K562 (cell line): ENCODE data around the gene SELENOI. TPM values are rescaled to one million over a fixed set of nuclear protein-coding genes. Genes with fewer than 3 reads are reported as not detected.

ENCODE experiments used
- BRD9 ChIP-seq: fragments of 450-650 bp; IDR thresholded peaks from 2 replicates; pipeline ENCODE4 v1.6.1; 2018; ENCODE audit warnings: low read depth; ENCODE audit not compliant: partially characterized antibody
- ESRRA ChIP-seq: fragments of 450-650 bp; IDR thresholded peaks from 2 replicates; pipeline ENCODE4 v1.6.1; 2014; ENCODE audit warnings: low read depth, mild to moderate bottlenecking, moderate library complexity, borderline replicate concordance
- ETV6 ChIP-seq, 3 experiments: fragments of 150-350 bp in 1 of 3; sonication (generic) in 1 of 3; formaldehyde crosslinking in 1 of 3; IDR thresholded peaks; 2 replicates each; pipeline versions ENCODE4 v1.6.1 to v1.8.0; 2014 to 2022; ENCODE audit warnings: borderline replicate concordance in 2 of 3, low read depth in 2 of 3, antibody characterized with exemption in 1 of 3, low read length in 1 of 3, mild to moderate bottlenecking in 1 of 3, missing genetic modification reagents in 1 of 3
- FOXK2 ChIP-seq, 2 experiments: fragments of 450-650 bp; IDR thresholded peaks in 1 of 2; conservative IDR thresholded peaks in 1 of 2; 2 replicates each; pipeline ENCODE4 v1.6.1; 2016; ENCODE audit warnings: low read depth in 2 of 2, mild to moderate bottlenecking in 1 of 2
- FOXP4 ChIP-seq: sonication (generic); formaldehyde crosslinking; IDR thresholded peaks from 2 replicates; pipeline ENCODE4 v1.8.0; 2022; ENCODE audit warnings: mild to moderate bottlenecking, missing genetic modification reagents, borderline replicate concordance
- GABPA ChIP-seq: fragments of 200-800 bp; sonication (Bioruptor generic); conservative IDR thresholded peaks from 2 replicates; pipeline ENCODE4 v1.6.1; 2016; ENCODE audit warnings: low read depth, missing genetic modification characterization, missing compliant biosample characterization
- HNRNPLL ChIP-seq: fragments of 200-400 bp; formaldehyde crosslinking; IDR thresholded peaks from 2 replicates; pipeline ENCODE4 v1.6.1; 2017; ENCODE audit warnings: low read length, low read depth, mild to moderate bottlenecking; ENCODE audit not compliant: poor library complexity, severe bottlenecking
- KDM1A ChIP-seq, 2 experiments: fragments of 450-650 bp; IDR thresholded peaks; 2 replicates each; pipeline ENCODE4 v1.6.1; 2016; ENCODE audit warnings: mild to moderate bottlenecking in 2 of 2
- NFE2L1 ChIP-seq: fragments of 450-650 bp; IDR thresholded peaks from 2 replicates; pipeline ENCODE4 v1.6.1; 2016; ENCODE audit warnings: missing genetic modification characterization, low read depth, mild to moderate bottlenecking, missing compliant biosample characterization, moderate library complexity, borderline replicate concordance
- NFRKB ChIP-seq: fragments of 450-650 bp; IDR thresholded peaks from 2 replicates; pipeline ENCODE4 v1.6.1; 2016; ENCODE audit warnings: low read depth
- PRDM10 ChIP-seq: fragments of 450-650 bp; IDR thresholded peaks from 2 replicates; pipeline ENCODE4 v1.6.1; 2018; ENCODE audit not compliant: partially characterized antibody
- SMAD1 ChIP-seq: fragments of 150-350 bp; IDR thresholded peaks from 2 replicates; pipeline ENCODE4 v1.6.1; 2014; ENCODE audit warnings: low read length, low read depth; ENCODE audit not compliant: partially characterized antibody
- TAL1 ChIP-seq: fragments of 450-650 bp; IDR thresholded peaks from 2 replicates; pipeline ENCODE4 v1.6.1; 2016; ENCODE audit warnings: mild to moderate bottlenecking
- ZNF224 ChIP-seq: sonication (generic); formaldehyde crosslinking; IDR thresholded peaks from 2 replicates; pipeline ENCODE4 v1.8.0; 2022; ENCODE audit warnings: mild to moderate bottlenecking, missing genetic modification reagents
- polyA plus RNA-seq, 8 experiments: library from polyadenylated mRNA; depleted of rRNA in 4 of 8; stranded (reverse) in 5 of 8; unstranded in 3 of 8; fragments of >200 nt; fragmentation: Nextera tagmentation in 2 of 8; fragmentation: Illumina TruSeq in 1 of 8; extraction: Ambion mirVana in 2 of 8; extraction: Trizol in 1 of 8; gene quantifications; 2 replicates each; pipeline versions ENCODE4 v1.2.1 to v1.2.3, GENCODE V29; 2011 to 2014; ENCODE audit warnings: inconsistent platforms in 1 of 8, missing spikeins in 1 of 8
- total RNA-seq, 7 experiments: library from RNA; depleted of rRNA in 6 of 7; stranded (reverse); fragments of >200 nt in 6 of 7; fragmentation: Illumina TruSeq in 2 of 7; extraction: Trizol in 2 of 7; gene quantifications; 2 replicates each; pipeline versions ENCODE4 v1.2.1 to v1.2.3, GENCODE V29; 2011 to 2021; ENCODE audit warnings: low replicate concordance in 1 of 7
- TF ChIP-seq, protein P1 (sequence below): sonication (generic); formaldehyde crosslinking; IDR thresholded peaks from 2 replicates; pipeline ENCODE4 v1.8.0; 2023; ENCODE audit warnings: mild to moderate bottlenecking, missing genetic modification reagents
- TF ChIP-seq, protein P2 (sequence below): sonication (generic); formaldehyde crosslinking; IDR thresholded peaks from 2 replicates; pipeline ENCODE4 v1.8.1; 2022; ENCODE audit warnings: missing genetic modification reagents

SELENOI gene
- total and polyA plus RNA-seq, 9 of the 15 experiments (the other 6 are each of a cell fraction or from before 2014, with no cell fraction given), result 9.6 to 46.9 (median 24.4) TPM

- TF ChIP-seq GABPA (no peak), PRDM10 (peak; percentile 58), TAL1 (no peak; the same call in 1 of the 2 replicates), HNRNPLL (no peak), NFRKB (peak; percentile 25; the same call in 1 of the 2 replicates), ETV6 (IDR thresholded peaks at IDR 0.05; ENCODE audit: borderline replicate concordance in 1 of 2, low read depth in 2 of 2, low read length in 1 of 2) (no peak), ETV6 (CRISPR knock-in tag; IDR thresholded peaks at IDR 0.05; ENCODE audit: borderline replicate concordance) (no peak), ESRRA (no peak), FOXP4 (no peak), FOXK2 (conservative IDR thresholded peaks at IDR 0.05 in 1 of 2, IDR thresholded peaks at IDR 0.05 in 1 of 2; ENCODE audit: low read depth in 2 of 2) (peak; percentile 86 to 90), SMAD1 (no peak), NFE2L1 (tag) (no peak), BRD9 (peak; percentile 73), ZNF224 (CRISPR knock-in tag) (no peak), KDM1A (IDR thresholded peaks at IDR 0.05) (no peak; a peak in 1 of 4 replicates)
- TF ChIP-seq, protein P1, sequence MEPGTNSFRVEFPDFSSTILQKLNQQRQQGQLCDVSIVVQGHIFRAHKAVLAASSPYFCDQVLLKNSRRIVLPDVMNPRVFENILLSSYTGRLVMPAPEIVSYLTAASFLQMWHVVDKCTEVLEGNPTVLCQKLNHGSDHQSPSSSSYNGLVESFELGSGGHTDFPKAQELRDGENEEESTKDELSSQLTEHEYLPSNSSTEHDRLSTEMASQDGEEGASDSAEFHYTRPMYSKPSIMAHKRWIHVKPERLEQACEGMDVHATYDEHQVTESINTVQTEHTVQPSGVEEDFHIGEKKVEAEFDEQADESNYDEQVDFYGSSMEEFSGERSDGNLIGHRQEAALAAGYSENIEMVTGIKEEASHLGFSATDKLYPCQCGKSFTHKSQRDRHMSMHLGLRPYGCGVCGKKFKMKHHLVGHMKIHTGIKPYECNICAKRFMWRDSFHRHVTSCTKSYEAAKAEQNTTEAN, result no peak
- TF ChIP-seq, protein P2, sequence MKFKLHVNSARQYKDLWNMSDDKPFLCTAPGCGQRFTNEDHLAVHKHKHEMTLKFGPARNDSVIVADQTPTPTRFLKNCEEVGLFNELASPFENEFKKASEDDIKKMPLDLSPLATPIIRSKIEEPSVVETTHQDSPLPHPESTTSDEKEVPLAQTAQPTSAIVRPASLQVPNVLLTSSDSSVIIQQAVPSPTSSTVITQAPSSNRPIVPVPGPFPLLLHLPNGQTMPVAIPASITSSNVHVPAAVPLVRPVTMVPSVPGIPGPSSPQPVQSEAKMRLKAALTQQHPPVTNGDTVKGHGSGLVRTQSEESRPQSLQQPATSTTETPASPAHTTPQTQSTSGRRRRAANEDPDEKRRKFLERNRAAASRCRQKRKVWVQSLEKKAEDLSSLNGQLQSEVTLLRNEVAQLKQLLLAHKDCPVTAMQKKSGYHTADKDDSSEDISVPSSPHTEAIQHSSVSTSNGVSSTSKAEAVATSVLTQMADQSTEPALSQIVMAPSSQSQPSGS (CRISPR knock-in tag), result no peak
Observed at GRCh38 chr2:26355038-26355995, 9.4 kb downstream of the SELENOI start (continued).
